Esophagus squamous epithelium (tissue), 5 donors: ENCODE data around the gene PAQR8. TPM values are rescaled to one million over a fixed set of nuclear protein-coding genes. Genes with fewer than 3 reads are reported as not detected.

Experiments
- DNase-seq: peaks from one replicate; lab custom pipeline; 2025; lab: John Stamatoyannopoulos, UW
- H3K27ac ChIP-seq, 4 donors: fragments of 200-600 bp; sonication (generic); one replicate each; pipeline ENCODE4 v1.5.1; 2016 to 2019; ENCODE audit warnings: mild to moderate bottlenecking in 1 of 4
- H3K27me3 ChIP-seq, 4 donors: fragments of 200-600 bp; sonication (generic); 1 replicate in 3 of 4; 2 replicates in 1 of 4; pipeline versions ENCODE4 v1.5.1 to v1.6.0; 2017 to 2021; ENCODE audit warnings: antibody characterized with exemption in 1 of 4
- H3K36me3 ChIP-seq, 3 donors: fragments of 200-600 bp; sonication (generic); one replicate each; pipeline ENCODE4 v1.5.1; 2016 to 2019
- H3K4me1 ChIP-seq, 3 donors: fragments of 200-600 bp; sonication (generic); one replicate each; pipeline ENCODE4 v1.5.1; 2017 to 2019
- H3K4me3 ChIP-seq, 4 donors: fragments of 200-600 bp; sonication (generic); 1 replicate in 3 of 4; 2 replicates in 1 of 4; pipeline ENCODE4 v1.5.1; 2016 to 2019; ENCODE audit warnings: mild to moderate bottlenecking in 2 of 4, moderate library complexity in 1 of 4
- H3K9me3 ChIP-seq, 3 donors: fragments of 200-600 bp; sonication (generic); one replicate each; pipeline ENCODE4 v1.5.1; 2016 to 2019
- CTCF ChIP-seq, 6 experiments: fragments of 450-650 bp in 4 of 6; fragments of 200-600 bp in 2 of 6; sonication (generic) in 2 of 6; IDR thresholded peaks; one replicate each; pipeline ENCODE4 v1.5.1; 2016 to 2019; ENCODE audit warnings: antibody characterized with exemption in 6 of 6, mild to moderate bottlenecking in 4 of 6, moderate library complexity in 4 of 6
- POLR2A ChIP-seq, 4 donors: fragments of 450-650 bp; IDR thresholded peaks; one replicate each; pipeline ENCODE4 v1.6.1; 2017; ENCODE audit warnings: antibody characterized with exemption in 4 of 4, mild to moderate bottlenecking in 4 of 4, moderate library complexity in 3 of 4
- WGBS, 2 donors: methylation state at CpG; one replicate each; pipeline ENCODE4 v1.1.5; 2018; 5-methylcytosine and 5-hydroxymethylcytosine counted together
- intact Hi-C: fragments of 100-400 bp; cut with DNase I; formaldehyde crosslinking; loops from one replicate; pipeline ENCODE4 v1.15.0; 2022
- total RNA-seq, 4 donors: library from RNA; depleted of rRNA; stranded (reverse); fragments of >200 nt; gene quantifications; one replicate each; pipeline ENCODE4 v1.1.0, GENCODE V29; 2016
- donor health status: DM: yes; HTN: yes; CAD: no.

Gene PAQR8
- total RNA-seq, 4 donors from 2014 or later: 1.7 to 22.5 (median 11.5) TPM

DNA sequence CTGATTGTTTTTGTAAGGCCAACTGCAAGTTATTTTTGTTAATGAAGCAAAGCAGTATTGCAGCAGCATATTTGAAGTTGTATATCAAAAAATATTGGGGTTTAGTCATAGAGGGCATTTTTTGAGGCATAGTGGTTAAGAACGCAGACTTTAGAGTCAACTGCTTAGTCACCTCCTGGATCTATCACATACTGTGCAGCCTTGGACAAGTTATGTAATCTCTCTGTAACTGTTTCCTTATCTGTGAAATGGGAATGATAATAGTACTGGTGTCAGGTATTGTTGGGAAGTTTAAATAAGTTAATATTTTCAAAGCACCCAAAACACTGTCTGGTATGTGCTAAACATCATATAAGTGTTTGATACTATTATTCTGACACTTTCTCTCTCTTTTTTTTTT lies 31.0 kb downstream of the PAQR8 start:
- DNase-seq: no peak
- H3K36me3 ChIP-seq: no peaks in the 10 kb centered on the region
- H3K4me3 ChIP-seq: no peak overlapping the region
- no peaks in the 10 kb centered on the region for H3K27me3 ChIP-seq
- intact Hi-C loops: no loop called here
- WGBS, 2 donors: 33 to 44% methylated on average over 1 of the region's 1 CpG
- no peaks in the 10 kb centered on the region for H3K9me3 ChIP-seq
- no peak overlapping the region for H3K27ac ChIP-seq
- TF ChIP-seq POLR2A (IDR thresholded peaks at IDR 0.05) (no peak), CTCF (IDR thresholded peaks at IDR 0.05) (no peak)
- H3K4me1 ChIP-seq: peaks cover 0 to 28% (median 11%) of the 10 kb centered on the region in 3 donors

- no peaks in the 10 kb centered on the region for H3K36me3 ChIP-seq
- intact Hi-C loops: no loop called here
- no peak overlapping the region for H3K27ac ChIP-seq
- H3K9me3 ChIP-seq: no peaks in the 10 kb centered on the region
- peaks cover 0 to 22% (median 11%) of the 10 kb centered on the region in 3 donors for H3K4me1 ChIP-seq
- no peak for DNase-seq
- TF ChIP-seq CTCF (IDR thresholded peaks at IDR 0.05) (no peak), POLR2A (IDR thresholded peaks at IDR 0.05) (no peak)
- 93 to 100% methylated on average over 1 of the region's 1 CpG for WGBS, 2 donors
- H3K4me3 ChIP-seq: no peak overlapping the region
- no peaks in the 10 kb centered on the region for H3K27me3 ChIP-seq
These were observed 31.8 kb downstream of the PAQR8 start for GRCh38 chr6:52393780-52394179.

DNA sequence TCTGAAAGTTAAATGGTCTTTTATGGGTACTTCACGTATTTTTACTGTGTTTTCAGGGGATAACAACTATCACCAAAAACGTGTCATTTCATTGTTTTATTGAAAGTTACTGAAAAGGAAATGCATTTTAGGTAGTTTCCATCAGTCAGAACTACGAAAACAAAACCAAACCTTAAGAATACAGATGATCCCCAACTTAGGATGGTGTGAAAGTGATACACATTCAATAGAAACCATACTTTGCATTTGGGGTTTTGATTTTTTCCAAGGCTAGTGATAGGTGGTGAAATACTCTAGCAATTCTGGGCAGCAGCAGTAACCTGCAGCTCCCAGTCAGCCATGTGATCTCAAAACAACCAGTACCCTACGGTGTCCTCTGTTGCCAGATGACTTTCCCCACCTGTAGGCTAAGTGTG lies 32.3 kb downstream of the PAQR8 start:
- WGBS, 2 donors: 74 to 80% methylated on average over 4 of the region's 4 CpGs
- no peak for TF ChIP-seq POLR2A (IDR thresholded peaks at IDR 0.05)
- TF ChIP-seq CTCF (IDR thresholded peaks at IDR 0.05): no peak
- no peaks in the 10 kb centered on the region for H3K36me3 ChIP-seq
- intact Hi-C loops: no loop called here
- no peaks in the 10 kb centered on the region for H3K27me3 ChIP-seq
- H3K9me3 ChIP-seq: no peaks in the 10 kb centered on the region
- H3K4me1 ChIP-seq: peaks cover 0 to 18% (median 11%) of the 10 kb centered on the region in 3 donors
- no peak for DNase-seq
- no peak overlapping the region for H3K27ac ChIP-seq
- H3K4me3 ChIP-seq: no peak overlapping the region

GRCh38 chr6:52395969-52396368 lies 34.0 kb downstream of the PAQR8 start:
- Histone ChIP-seq H3K9me3 (no peaks in the 10 kb centered on the region), H3K4me3 (no peak overlapping the region), H3K4me1 (peaks cover 0 to 10% (median 0%) of the 10 kb centered on the region in 3 donors), H3K27ac (no peak overlapping the region), H3K27me3 (no peaks in the 10 kb centered on the region), H3K36me3 (no peaks in the 10 kb centered on the region)
- intact Hi-C loops: no loop called here
- WGBS, 2 donors: 77 to 90% methylated on average over 2 of the region's 2 CpGs
- no peak for TF ChIP-seq CTCF (IDR thresholded peaks at IDR 0.05)
- DNase-seq: no peak

DNA sequence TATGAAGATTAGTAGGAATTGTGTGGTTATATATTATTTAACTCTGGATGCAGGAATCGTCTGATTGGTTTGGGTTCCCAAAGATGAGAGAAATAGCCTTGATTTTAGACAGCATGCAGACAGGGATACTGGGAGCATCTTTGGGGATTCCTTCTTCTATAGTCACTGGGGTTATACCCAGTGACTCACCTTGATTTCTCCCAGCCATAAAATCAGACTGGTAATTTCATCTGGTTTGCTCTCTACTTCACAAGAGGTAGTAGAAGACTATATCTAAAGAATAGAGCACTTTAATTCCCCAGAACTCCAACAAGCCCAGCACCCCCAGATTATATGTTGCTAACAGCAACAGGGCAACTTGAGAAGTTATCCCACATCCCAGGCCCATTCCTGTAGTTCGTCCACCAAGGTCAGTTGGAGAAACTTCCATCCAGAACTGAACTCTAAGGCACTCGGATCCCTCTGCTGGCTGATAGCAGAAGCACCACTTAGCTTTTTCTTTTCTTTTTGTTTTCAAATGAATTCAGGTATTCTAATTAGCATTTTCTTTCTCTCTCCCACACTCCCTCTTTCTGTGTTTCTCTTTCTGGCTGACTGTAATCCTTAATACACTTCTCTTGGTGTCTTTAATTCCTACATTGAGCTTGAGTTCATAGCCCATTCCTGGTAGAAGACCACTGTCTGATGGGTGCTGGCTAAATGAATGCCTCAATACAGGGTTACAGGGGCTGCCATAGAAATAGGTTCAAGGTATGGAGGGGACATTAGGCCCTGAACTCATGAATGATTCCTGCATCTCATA lies 37.8 kb downstream of the PAQR8 start:
- H3K27ac ChIP-seq: no peak overlapping the region
- no peaks in the 10 kb centered on the region for H3K9me3 ChIP-seq
- TF ChIP-seq CTCF (IDR thresholded peaks at IDR 0.05): peak; percentile 76 to 87 (median 82)
- TF ChIP-seq POLR2A (IDR thresholded peaks at IDR 0.05): no peak
- H3K27me3 ChIP-seq: no peaks in the 10 kb centered on the region
- peaks cover 0 to 22% (median 7%) of the 10 kb centered on the region in 3 donors for H3K36me3 ChIP-seq
- intact Hi-C loops: loop anchor here (5.0 to 10.0 kb wide), 2 partner anchors 115 to 263 kb away; partner anchors contain the start of gene MCM3
- 31 to 35% methylated on average over 3 of the region's 3 CpGs for WGBS, 2 donors
- no peak overlapping the region for H3K4me3 ChIP-seq
- no peak for DNase-seq
- peaks cover 5 to 25% (median 7%) of the 10 kb centered on the region in 3 donors for H3K4me1 ChIP-seq
